ENCODE data around the gene SART1.

GRCh38 chr11:65958291-65958690, 3.2 kb upstream of the SART1 start:
- TF ChIP-seq CTCF (conservative IDR thresholded peaks at IDR 0.05 in 1 of 2, IDR thresholded peaks at IDR 0.05 in 1 of 2; ENCODE audit: low read depth in 1 of 2, low read length in 2 of 2) (no peak), EZH2 (IDR thresholded peaks at IDR 0.05; ENCODE audit: low read length, missing control alignments) (no peak)
